GM08714 (cell line): ENCODE measurements around the gene GPR18.

Source experiments
- H3K4me3 ChIP-seq: fragments of 200-500 bp; sonication (Bioruptor generic); 2 replicates; pipeline ENCODE4 v1.5.1; 2014; ENCODE audit warnings: mild to moderate bottlenecking, low read length, inconsistent platforms
- ZNF274 ChIP-seq: IDR thresholded peaks from 2 replicates; pipeline ENCODE4 v1.6.1; 2012; ENCODE audit warnings: mild to moderate bottlenecking, low read depth, low read length

The GPR18 gene

GRCh38 chr13:99267927-99268326 is 9.7 kb upstream of the GPR18 start:
- no peak for TF ChIP-seq ZNF274
- no peak overlapping the region for H3K4me3 ChIP-seq

GRCh38 chr13:99266827-99267226 is 8.6 kb upstream of the GPR18 start:
- H3K4me3 ChIP-seq = no peak overlapping the region
- no peak for TF ChIP-seq ZNF274

- TF ChIP-seq ZNF274 = no peak
- H3K4me3 ChIP-seq = no peak overlapping the region
Measured at GRCh38 chr13:99265821-99266426, 7.7 kb upstream of the GPR18 start.

GRCh38 chr13:99265162-99265800 is 7.1 kb upstream of the GPR18 start:
- no peak overlapping the region for H3K4me3 ChIP-seq
- no peak for TF ChIP-seq ZNF274

GRCh38 chr13:99264051-99264450 is 5.9 kb upstream of the GPR18 start:
- no peak for TF ChIP-seq ZNF274
- H3K4me3 ChIP-seq = no peak overlapping the region

GRCh38 chr13:99263126-99263785 is 5.1 kb upstream of the GPR18 start:
- no peak overlapping the region for H3K4me3 ChIP-seq
- no peak for TF ChIP-seq ZNF274

GRCh38 chr13:99261059-99261458 is 2.9 kb upstream of the GPR18 start:
- TF ChIP-seq ZNF274 = no peak
- no peak overlapping the region for H3K4me3 ChIP-seq

GRCh38 chr13:99260216-99260615 is 2.0 kb upstream of the GPR18 start:
- no peak for TF ChIP-seq ZNF274
- H3K4me3 ChIP-seq = no peak overlapping the region

GRCh38 chr13:99258946-99259345 is 767 bp upstream of the GPR18 start:
- no peak for TF ChIP-seq ZNF274
- no peak overlapping the region for H3K4me3 ChIP-seq

- TF ChIP-seq ZNF274 = no peak
- peak overlapping the region; percentile 96; the same call in 1 of the 2 replicates for H3K4me3 ChIP-seq
Measured at GRCh38 chr13:99257291-99257690, 888 bp downstream of the GPR18 start.

GRCh38 chr13:99256709-99257108 is 1.5 kb downstream of the GPR18 start:
- TF ChIP-seq ZNF274 = no peak
- peak overlapping the region; percentile 96 for H3K4me3 ChIP-seq

GRCh38 chr13:99256283-99256682 is 1.9 kb downstream of the GPR18 start:
- H3K4me3 ChIP-seq = no peak overlapping the region
- no peak for TF ChIP-seq ZNF274

GRCh38 chr13:99255271-99255670 is 2.9 kb downstream of the GPR18 start:
- TF ChIP-seq ZNF274 = no peak
- no peak overlapping the region for H3K4me3 ChIP-seq

- H3K4me3 ChIP-seq = no peak overlapping the region
- TF ChIP-seq ZNF274 = no peak
Measured at GRCh38 chr13:99254830-99255229, 3.3 kb downstream of the GPR18 start.

- TF ChIP-seq ZNF274 = no peak
- H3K4me3 ChIP-seq = no peak overlapping the region
Measured at GRCh38 chr13:99251921-99252320, 6.3 kb downstream of the GPR18 start.
